GM18858 (cell line): ENCODE measurements around the gene NADK.

Experiments used
- ATAC-seq: cut with Tn5 transposase; IDR thresholded peaks from one replicate; pipeline ENCODE4 v1.9.1; 2021; ENCODE audit not compliant: unreplicated experiment

Gene NADK

GRCh38 chr1:1786836-1787605 is 8.8 kb upstream of the NADK start:
- ATAC-seq = no peak

- ATAC-seq = no peak
Measured at GRCh38 chr1:1785666-1786065, 7.4 kb upstream of the NADK start.

- ATAC-seq = no peak
Measured at GRCh38 chr1:1784933-1785332, 6.7 kb upstream of the NADK start.

GRCh38 chr1:1783320-1783719 is 5.0 kb upstream of the NADK start:
- ATAC-seq = no peak

GRCh38 chr1:1782399-1783221 is 4.3 kb upstream of the NADK start:
- ATAC-seq = no peak

GRCh38 chr1:1781526-1781903 is 3.2 kb upstream of the NADK start:
- no peak for ATAC-seq

- no peak for ATAC-seq
Measured at GRCh38 chr1:1780598-1781525, 2.6 kb upstream of the NADK start.

- peak; percentile 27 for ATAC-seq
Measured at GRCh38 chr1:1779691-1780597, 1.7 kb upstream of the NADK start.

GRCh38 chr1:1779320-1779675 is 1.0 kb upstream of the NADK start:
- ATAC-seq = no peak

- ATAC-seq = peak; percentile 32
Measured at GRCh38 chr1:1778663-1779319, 521 bp upstream of the NADK start.

GRCh38 chr1:1777583-1777899 is 729 bp downstream of the NADK start:
- ATAC-seq = no peak

GRCh38 chr1:1776672-1777582 is 1.3 kb downstream of the NADK start:
- no peak for ATAC-seq

GRCh38 chr1:1775327-1776226 is 2.7 kb downstream of the NADK start:
- no peak for ATAC-seq

- no peak for ATAC-seq
Measured at GRCh38 chr1:1773874-1774273, 4.4 kb downstream of the NADK start.

GRCh38 chr1:1771096-1771495 is 7.2 kb downstream of the NADK start:
- ATAC-seq = no peak

GRCh38 chr1:1770102-1770501 is 8.2 kb downstream of the NADK start:
- no peak for ATAC-seq

GRCh38 chr1:1768249-1768992 is 9.8 kb downstream of the NADK start:
- no peak for ATAC-seq
